Cardiac muscle cell (in vitro differentiated cells and primary cell): Measurements from ENCODE around the gene S100PBP. TPM values are rescaled to one million over a fixed set of nuclear protein-coding genes. Genes with fewer than 3 reads are reported as not detected.

Experiments used
- DNase-seq, 2 donors: peaks; one replicate each; pipeline versions ENCODE4 v3.0.0 to v3.0.0-alpha.2; 2010 to 2017; ENCODE audit warnings: low read depth in 1 of 2, low spot score in 1 of 2
- H3K27ac ChIP-seq: fragments of 200-600 bp; sonication (generic); 2 replicates; pipeline ENCODE4 v1.5.1; 2016
- H3K27me3 ChIP-seq: fragments of 200-600 bp; sonication (generic); 2 replicates; pipeline ENCODE4 v1.6.0; 2016; ENCODE audit warnings: control low read depth
- H3K36me3 ChIP-seq: fragments of 200-600 bp; sonication (generic); 2 replicates; pipeline ENCODE4 v1.5.1; 2016; ENCODE audit warnings: control low read depth
- H3K4me1 ChIP-seq: fragments of 200-600 bp; sonication (generic); 2 replicates; pipeline ENCODE4 v1.8.1; 2017; ENCODE audit warnings: low read depth, mild to moderate bottlenecking, mixed run types
- H3K4me3 ChIP-seq: fragments of 200-600 bp; sonication (generic); 2 replicates; pipeline ENCODE4 v1.5.1; 2016; ENCODE audit warnings: mild to moderate bottlenecking
- H3K9me3 ChIP-seq: fragments of 200-600 bp; sonication (generic); 2 replicates; pipeline ENCODE4 v1.5.1; 2017; ENCODE audit warnings: low read depth, mild to moderate bottlenecking, control low read depth
- polyA plus RNA-seq: library from polyadenylated mRNA; unstranded; fragments of >200 nt; fragmentation: Nextera tagmentation; extraction: Ambion mirVana; gene quantifications from 2 replicates; pipeline ENCODE4 v1.2.1, GENCODE V29; 2016
- total RNA-seq: library from RNA; depleted of rRNA; stranded (reverse); fragments of >200 nt; gene quantifications from 2 replicates; pipeline ENCODE4 v1.2.3, GENCODE V29; 2016
- TF ChIP-seq, protein P1 (sequence below): IDR thresholded peaks from 2 replicates; pipeline ENCODE4 v1.5.1; 2012; ENCODE audit warnings: low read depth, mild to moderate bottlenecking, low read length

S100PBP gene
- total and polyA plus RNA-seq, 2 experiments from 2014 or later: 30.5 to 40.5 TPM

DNA sequence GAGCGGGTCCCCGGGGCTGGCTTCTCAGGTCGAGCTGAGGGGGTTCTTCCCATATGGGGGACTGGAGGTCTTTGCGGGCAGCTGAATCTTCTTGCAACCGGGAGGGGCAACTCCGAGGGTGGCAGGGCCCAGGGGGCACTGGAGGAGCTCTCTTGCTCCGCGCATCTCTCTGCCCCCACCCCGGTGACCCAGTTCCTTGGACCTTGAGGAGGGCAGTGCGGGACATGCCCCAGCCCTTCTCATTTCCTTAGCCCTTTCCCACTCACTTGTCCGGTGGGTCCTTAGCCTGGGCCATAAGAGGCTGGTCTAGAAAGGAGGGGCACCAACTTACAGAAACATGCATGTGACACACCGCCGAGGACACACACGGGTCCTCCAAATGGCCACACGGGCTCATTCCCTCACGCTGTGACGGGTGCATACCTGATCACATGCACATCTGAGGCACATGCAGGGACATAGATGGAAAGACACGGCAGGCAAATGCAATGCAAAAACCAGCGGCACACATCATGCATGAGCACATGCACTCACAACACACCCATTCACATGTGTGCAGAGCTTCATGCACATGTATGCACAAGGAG lies 69.5 kb downstream of the S100PBP start:
- TF ChIP-seq, protein P1, sequence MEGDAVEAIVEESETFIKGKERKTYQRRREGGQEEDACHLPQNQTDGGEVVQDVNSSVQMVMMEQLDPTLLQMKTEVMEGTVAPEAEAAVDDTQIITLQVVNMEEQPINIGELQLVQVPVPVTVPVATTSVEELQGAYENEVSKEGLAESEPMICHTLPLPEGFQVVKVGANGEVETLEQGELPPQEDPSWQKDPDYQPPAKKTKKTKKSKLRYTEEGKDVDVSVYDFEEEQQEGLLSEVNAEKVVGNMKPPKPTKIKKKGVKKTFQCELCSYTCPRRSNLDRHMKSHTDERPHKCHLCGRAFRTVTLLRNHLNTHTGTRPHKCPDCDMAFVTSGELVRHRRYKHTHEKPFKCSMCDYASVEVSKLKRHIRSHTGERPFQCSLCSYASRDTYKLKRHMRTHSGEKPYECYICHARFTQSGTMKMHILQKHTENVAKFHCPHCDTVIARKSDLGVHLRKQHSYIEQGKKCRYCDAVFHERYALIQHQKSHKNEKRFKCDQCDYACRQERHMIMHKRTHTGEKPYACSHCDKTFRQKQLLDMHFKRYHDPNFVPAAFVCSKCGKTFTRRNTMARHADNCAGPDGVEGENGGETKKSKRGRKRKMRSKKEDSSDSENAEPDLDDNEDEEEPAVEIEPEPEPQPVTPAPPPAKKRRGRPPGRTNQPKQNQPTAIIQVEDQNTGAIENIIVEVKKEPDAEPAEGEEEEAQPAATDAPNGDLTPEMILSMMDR: no peak
- Histone ChIP-seq H3K9me3 (no peaks in the 10 kb centered on the region), H3K27me3 (peaks cover 68% of the 10 kb centered on the region), H3K4me3 (no peak overlapping the region), H3K27ac (no peak overlapping the region), H3K4me1 (no peaks in the 10 kb centered on the region), H3K36me3 (no peaks in the 10 kb centered on the region)
- DNase-seq: no peak

DNA sequence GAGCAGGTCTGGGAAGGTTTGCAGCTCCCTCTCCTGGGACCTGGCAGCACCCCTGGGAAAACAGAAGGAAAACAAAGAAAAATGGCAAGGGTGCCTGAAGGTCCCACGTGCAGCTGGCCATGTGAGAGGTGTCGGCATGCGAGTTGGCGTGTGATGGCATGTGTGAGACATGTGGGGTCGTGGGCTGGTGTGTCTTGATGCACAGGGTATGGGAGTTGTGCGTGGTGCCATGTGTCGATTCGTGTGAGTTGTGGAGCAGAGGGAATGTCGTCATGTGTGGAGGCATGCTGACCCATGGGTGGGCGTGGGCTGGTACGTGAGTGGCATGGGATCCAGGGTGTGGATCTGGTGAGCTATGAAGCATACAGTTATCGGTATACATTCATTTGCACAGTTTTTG lies 70.2 kb downstream of the S100PBP start:
- no peaks in the 10 kb centered on the region for H3K9me3 ChIP-seq
- H3K27ac ChIP-seq: no peak overlapping the region
- H3K4me3 ChIP-seq: no peak overlapping the region
- DNase-seq: no peak
- no peaks in the 10 kb centered on the region for H3K36me3 ChIP-seq
- TF ChIP-seq, protein P1: no peak
- peaks cover 75% of the 10 kb centered on the region for H3K27me3 ChIP-seq
- H3K4me1 ChIP-seq: no peaks in the 10 kb centered on the region

DNA sequence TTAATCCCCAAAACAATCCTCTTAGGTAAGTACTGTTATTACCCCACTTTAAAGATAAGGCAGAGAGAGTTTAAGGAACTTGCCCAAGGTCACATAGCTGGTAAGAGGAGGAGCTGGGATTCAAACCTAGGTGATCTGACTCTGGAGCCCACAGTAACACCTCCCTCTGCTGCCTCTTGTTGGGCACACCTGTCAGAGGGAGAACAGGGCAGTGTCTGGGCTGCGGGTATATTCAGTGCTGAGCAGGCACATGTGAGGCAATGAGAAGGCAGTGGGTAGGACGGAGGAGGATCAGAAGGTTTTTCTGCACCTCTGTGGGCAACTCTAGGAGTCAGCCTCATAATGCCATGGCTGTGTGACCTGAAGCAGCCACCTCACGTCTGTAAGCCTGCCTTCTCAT lies 70.7 kb downstream of the S100PBP start:
- Histone ChIP-seq H3K4me3 (no peak overlapping the region), H3K27me3 (peaks cover 80% of the 10 kb centered on the region), H3K4me1 (no peaks in the 10 kb centered on the region), H3K36me3 (no peaks in the 10 kb centered on the region), H3K27ac (no peak overlapping the region), H3K9me3 (no peaks in the 10 kb centered on the region)
- TF ChIP-seq, protein P1: no peak
- DNase-seq: no peak

DNA sequence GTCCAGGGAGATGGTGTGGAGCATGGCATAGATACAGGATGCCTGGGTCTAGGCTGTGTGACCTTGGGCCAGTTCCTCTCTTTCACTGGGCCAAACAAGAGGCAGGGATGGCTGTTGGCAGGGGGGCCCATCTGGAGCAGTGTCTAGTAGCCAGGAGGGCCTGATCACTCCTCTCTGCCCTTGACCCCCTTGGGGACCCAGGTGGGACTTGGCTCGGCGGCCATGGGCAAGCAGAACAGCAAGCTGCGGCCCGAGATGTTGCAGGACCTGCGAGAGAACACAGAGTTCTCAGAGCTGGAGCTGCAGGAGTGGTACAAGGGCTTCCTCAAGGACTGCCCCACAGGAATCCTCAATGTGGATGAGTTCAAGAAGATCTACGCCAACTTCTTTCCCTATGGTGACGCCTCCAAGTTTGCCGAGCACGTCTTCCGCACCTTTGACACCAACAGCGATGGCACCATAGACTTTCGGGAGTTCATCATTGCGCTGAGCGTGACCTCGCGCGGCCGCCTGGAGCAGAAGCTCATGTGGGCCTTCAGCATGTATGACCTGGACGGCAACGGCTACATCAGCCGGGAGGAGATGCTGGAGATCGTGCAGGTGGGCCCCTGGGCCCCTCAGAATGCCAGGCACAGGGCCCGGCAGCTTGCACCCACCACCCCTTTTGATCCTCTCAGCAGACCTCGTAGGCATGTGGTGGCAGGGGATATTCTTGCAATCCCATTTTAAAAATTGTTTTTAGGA lies 71.4 kb downstream of the S100PBP start:
- Histone ChIP-seq H3K4me1 (no peaks in the 10 kb centered on the region), H3K36me3 (no peaks in the 10 kb centered on the region), H3K27ac (no peak overlapping the region), H3K9me3 (no peaks in the 10 kb centered on the region), H3K4me3 (no peak overlapping the region), H3K27me3 (peaks cover 84% of the 10 kb centered on the region)
- TF ChIP-seq, protein P1: no peak
- DNase-seq: no peak

DNA sequence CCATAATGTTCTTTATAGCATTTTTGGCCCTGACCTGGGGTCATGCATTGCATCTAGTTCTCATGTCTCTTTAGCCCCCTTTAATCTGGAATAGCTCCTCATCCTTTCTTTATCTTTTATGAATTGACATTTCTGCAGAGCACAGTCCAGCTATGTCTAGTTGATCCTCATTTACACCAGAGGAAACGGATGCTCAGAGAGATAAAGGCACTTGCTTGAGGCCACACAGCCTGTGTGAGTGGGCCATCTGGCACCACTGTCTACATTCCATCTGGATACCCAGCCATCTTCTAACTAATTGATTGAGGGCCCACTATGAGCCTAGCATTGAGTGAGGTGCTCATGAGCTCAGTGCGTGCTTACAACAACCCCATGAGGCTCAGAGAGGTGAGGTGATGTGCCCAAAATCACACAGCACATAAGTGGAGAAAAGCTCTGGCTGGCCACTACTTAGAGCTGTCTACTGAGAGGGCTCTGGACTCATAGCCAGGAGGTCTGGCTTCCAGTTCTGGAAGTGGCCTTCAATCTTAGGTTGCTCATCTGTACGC lies 72.4 kb downstream of the S100PBP start:
- H3K4me1 ChIP-seq: no peaks in the 10 kb centered on the region
- H3K27me3 ChIP-seq: peaks cover 74% of the 10 kb centered on the region

More for the DNA sequence above, 72.4 kb downstream of the S100PBP start:
- no peak overlapping the region for H3K4me3 ChIP-seq
- H3K9me3 ChIP-seq: no peaks in the 10 kb centered on the region
- DNase-seq: no peak
- TF ChIP-seq, protein P1: no peak
- no peaks in the 10 kb centered on the region for H3K36me3 ChIP-seq
- H3K27ac ChIP-seq: no peak overlapping the region
